WERI-Rb-1 (cell line): Measurements from ENCODE around the gene MAD1L1.

Experiments
- DNase-seq: peaks from one replicate; pipeline ENCODE4 v3.0.0-alpha.2; 2020
- H3K27ac ChIP-seq: fragments of 250-450 bp; sonication (Bioruptor Pico); 2 replicates; pipeline ENCODE4 v1.5.1; 2020; ENCODE audit warnings: mild to moderate bottlenecking, moderate library complexity
- H3K27me3 ChIP-seq: fragments of 250-450 bp; sonication (Bioruptor Pico); 2 replicates; pipeline ENCODE4 v1.5.1; 2021; ENCODE audit warnings: mild to moderate bottlenecking, low read depth, moderate library complexity; ENCODE audit not compliant: insufficient read depth, severe bottlenecking
- H3K36me3 ChIP-seq: fragments of 250-450 bp; sonication (Bioruptor Pico); 2 replicates; pipeline ENCODE4 v1.5.1; 2020; ENCODE audit warnings: mild to moderate bottlenecking, moderate library complexity
- H3K4me3 ChIP-seq: 2 replicates; pipeline ENCODE4 v1.5.1; 2011; ENCODE audit warnings: low read depth, mild to moderate bottlenecking, control low read depth, low read length
- H3K9me3 ChIP-seq: fragments of 250-450 bp; sonication (Bioruptor Pico); 2 replicates; pipeline ENCODE4 v1.5.1; 2021; ENCODE audit warnings: mild to moderate bottlenecking, moderate library complexity; ENCODE audit not compliant: severe bottlenecking
- TF ChIP-seq, protein P1 (sequence below): IDR thresholded peaks from 2 replicates; pipeline ENCODE4 v1.5.1; 2011; ENCODE audit warnings: low read depth, mild to moderate bottlenecking, control low read depth, inconsistent platforms, low read length

MAD1L1 gene

DNA sequence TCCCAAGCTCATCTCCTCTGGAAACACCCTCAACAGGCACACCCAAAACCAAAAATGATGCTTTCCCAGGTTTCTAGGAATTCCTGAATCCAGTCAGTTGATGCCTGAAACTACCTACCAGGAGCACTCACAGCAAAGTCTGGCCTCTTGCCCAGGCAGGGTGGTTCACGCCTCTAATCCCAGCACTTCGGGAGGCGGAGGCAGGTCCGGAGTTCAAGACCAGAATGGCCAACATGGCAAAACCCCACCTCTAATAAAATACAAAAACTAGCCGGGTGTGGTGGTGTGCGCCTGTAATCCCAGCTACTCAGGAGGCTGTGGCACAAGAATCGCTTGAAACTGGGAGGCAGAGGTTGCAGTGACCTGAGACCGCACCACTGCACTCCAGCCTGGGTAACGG, 1.9 kb downstream of the MAD1L1 start:
- Histone ChIP-seq H3K27ac (no peak overlapping the region), H3K36me3 (peaks cover 69% of the 10 kb centered on the region), H3K27me3 (no peaks in the 10 kb centered on the region), H3K4me3 (no peak overlapping the region), H3K9me3 (no peaks in the 10 kb centered on the region)
- TF ChIP-seq, protein P1, sequence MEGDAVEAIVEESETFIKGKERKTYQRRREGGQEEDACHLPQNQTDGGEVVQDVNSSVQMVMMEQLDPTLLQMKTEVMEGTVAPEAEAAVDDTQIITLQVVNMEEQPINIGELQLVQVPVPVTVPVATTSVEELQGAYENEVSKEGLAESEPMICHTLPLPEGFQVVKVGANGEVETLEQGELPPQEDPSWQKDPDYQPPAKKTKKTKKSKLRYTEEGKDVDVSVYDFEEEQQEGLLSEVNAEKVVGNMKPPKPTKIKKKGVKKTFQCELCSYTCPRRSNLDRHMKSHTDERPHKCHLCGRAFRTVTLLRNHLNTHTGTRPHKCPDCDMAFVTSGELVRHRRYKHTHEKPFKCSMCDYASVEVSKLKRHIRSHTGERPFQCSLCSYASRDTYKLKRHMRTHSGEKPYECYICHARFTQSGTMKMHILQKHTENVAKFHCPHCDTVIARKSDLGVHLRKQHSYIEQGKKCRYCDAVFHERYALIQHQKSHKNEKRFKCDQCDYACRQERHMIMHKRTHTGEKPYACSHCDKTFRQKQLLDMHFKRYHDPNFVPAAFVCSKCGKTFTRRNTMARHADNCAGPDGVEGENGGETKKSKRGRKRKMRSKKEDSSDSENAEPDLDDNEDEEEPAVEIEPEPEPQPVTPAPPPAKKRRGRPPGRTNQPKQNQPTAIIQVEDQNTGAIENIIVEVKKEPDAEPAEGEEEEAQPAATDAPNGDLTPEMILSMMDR: no peak
- DNase-seq: no peak

DNA sequence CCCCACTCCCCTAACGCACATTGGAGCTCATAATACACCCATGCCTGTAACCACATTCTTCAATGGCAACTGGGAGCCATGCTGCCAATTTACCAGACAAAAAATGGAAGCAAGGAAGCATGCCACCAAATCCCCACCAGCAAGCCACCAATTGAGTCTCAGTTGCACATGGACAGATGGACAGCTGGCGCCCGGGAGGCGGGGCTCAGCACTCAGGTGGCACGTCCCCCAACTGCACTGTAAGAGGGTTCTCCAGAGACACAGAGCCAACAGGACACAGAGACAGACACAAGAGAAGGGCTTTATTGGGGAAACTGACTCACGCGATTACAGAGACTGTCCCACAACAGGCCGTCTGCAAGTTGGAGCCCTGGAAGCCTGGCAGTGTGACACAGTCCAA, 2.5 kb downstream of the MAD1L1 start:
- TF ChIP-seq, protein P1: no peak
- DNase-seq: no peak
- H3K4me3 ChIP-seq: no peak overlapping the region
- H3K9me3 ChIP-seq: no peaks in the 10 kb centered on the region
- peaks cover 69% of the 10 kb centered on the region for H3K36me3 ChIP-seq
- no peaks in the 10 kb centered on the region for H3K27me3 ChIP-seq
- H3K27ac ChIP-seq: no peak overlapping the region

DNA sequence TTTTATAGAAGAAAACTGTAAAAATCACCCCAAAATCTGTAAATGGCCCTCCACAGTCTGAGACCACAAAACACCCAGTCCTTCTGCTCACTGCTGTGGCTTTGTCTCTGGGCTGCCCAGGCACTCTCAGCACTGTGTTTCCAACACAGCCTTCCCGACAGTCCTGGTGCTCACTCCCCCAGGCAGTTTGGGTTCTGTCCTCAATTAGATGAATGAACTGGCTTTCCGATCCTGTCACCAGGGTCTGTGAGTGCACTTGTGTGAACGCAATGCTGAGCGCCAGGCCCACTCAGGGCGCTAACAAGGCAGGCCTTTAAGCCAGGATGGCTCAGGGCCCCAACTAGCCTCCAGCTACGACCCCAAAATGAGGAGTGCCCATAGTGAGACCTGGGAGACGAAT, 3.3 kb downstream of the MAD1L1 start:
- DNase-seq: no peak
- no peaks in the 10 kb centered on the region for H3K27me3 ChIP-seq
- TF ChIP-seq, protein P1: no peak
- H3K9me3 ChIP-seq: no peaks in the 10 kb centered on the region
- H3K4me3 ChIP-seq: no peak overlapping the region
- no peak overlapping the region for H3K27ac ChIP-seq
- peaks cover 66% of the 10 kb centered on the region for H3K36me3 ChIP-seq

DNA sequence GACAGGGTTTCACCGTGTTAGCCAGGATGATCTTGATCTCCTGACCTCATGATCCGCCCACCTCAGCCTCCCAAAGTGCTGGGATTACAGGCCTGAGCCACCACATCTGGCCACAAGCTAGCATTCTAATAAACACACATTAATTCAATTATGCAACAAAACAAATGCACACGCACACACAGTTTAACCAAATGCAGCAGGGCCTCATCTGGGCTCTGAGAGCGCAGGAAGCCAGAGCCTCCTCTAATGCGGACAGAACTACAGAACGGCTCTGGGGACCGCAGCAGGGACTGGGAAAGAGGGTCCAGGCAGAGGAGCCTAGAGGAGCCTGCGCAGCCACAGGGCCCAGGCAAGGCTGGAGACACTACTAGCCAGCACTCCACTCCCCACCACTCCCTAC, 3.8 kb downstream of the MAD1L1 start:
- TF ChIP-seq, protein P1: no peak
- Histone ChIP-seq H3K27me3 (no peaks in the 10 kb centered on the region), H3K36me3 (peaks cover 63% of the 10 kb centered on the region), H3K4me3 (no peak overlapping the region), H3K27ac (no peak overlapping the region), H3K9me3 (no peaks in the 10 kb centered on the region)
- DNase-seq: no peak

DNA sequence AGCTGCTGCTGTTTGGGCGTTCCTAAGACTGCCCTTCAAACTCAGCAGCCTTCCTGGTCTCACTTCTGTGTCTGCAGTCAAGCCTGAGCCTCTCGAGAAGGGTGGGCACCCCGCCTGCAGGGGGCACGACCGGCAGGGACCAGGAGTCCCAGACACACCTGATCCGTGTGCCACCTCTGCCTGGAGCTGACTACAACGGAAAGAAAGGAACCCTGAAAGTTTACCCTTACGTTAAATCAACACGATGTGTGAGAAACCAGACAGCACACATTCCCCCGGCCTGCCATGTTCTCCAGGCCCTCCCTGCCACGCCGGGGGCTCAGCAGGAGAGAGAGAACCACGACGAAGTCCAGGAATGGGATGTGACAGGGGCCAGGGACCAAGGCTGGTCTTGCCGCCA, 5.0 kb downstream of the MAD1L1 start:
- Histone ChIP-seq H3K9me3 (no peaks in the 10 kb centered on the region), H3K4me3 (no peak overlapping the region), H3K27ac (no peak overlapping the region), H3K27me3 (no peaks in the 10 kb centered on the region), H3K36me3 (peaks cover 63% of the 10 kb centered on the region)
- no peak for DNase-seq
- TF ChIP-seq, protein P1: no peak

DNA sequence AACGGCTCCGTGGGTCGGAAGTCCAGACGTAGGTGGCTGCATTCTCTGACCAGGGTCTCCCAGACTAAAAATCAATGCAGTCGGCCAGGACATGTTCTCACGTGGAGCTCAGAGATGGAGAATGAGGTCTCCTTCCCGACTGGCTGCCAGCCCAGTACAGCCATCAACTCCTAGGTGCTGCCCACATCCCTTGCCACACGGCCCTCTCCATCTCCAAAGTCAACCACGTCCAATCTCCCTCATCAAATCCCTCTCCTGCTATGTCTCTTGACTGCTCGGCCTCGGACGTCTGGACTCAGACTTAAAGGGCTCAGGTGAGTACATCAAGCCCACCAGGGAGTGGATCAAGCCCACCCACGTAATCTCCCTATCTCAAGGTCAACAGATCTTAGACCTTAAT, 6.9 kb downstream of the MAD1L1 start:
- no peak for DNase-seq
- TF ChIP-seq, protein P1: no peak
- Histone ChIP-seq H3K36me3 (peaks cover 69% of the 10 kb centered on the region), H3K27ac (no peak overlapping the region), H3K4me3 (no peak overlapping the region), H3K27me3 (no peaks in the 10 kb centered on the region), H3K9me3 (no peaks in the 10 kb centered on the region)
